ENCODE data around the gene PHACTR1. TPM values are rescaled to one million over a fixed set of nuclear protein-coding genes. Genes with fewer than 3 reads are reported as not detected.

PHACTR1 gene
- total and polyA plus RNA-seq, 8 donors: 0.46 to 17.4 (median 6.4) TPM; not detected in 1

- Histone ChIP-seq H3K9me3 (no peaks in the 10 kb centered on the region), H3K27ac (no peak overlapping the region), H3K36me3 (no peaks in the 10 kb centered on the region), H3K4me1 (no peaks in the 10 kb centered on the region), H3K27me3 (no peaks in the 10 kb centered on the region), H3K4me3 (no peak overlapping the region)
- 55 to 70% (median 61%) methylated on average over 2 of the region's 2 CpGs for WGBS, 5 donors
- no peak for TF ChIP-seq POLR2AphosphoS5 (IDR thresholded peaks at IDR 0.05)
- TF ChIP-seq EP300 (IDR thresholded peaks at IDR 0.05): no peak
- no peak for TF ChIP-seq POLR2A (IDR thresholded peaks at IDR 0.05)
- DNase-seq: no peak
- intact Hi-C loops (cut with DNase I; ENCODE audit: low total_unique reads): no loop called here
These were observed 288.0 kb downstream of the PHACTR1 start for GRCh38 chr6:13004601-13005000.

DNA sequence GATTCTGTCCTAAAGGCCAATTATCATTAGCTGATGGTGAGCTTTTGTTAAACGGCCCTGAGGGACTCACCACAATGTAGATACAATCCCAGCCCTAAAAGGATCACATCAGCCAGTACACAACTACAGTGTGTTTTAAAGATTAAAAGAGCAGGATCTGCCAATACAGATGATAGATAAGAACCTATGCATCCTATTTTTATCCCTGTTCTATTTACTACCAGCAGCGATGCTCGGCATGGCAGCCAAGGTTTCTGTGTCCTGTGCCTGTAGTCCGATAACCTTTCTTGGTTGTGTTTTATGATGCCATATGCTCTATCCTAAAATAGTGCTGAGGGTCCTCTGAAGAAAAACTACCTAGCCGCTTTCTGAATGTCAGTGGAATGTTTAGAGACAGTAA lies 289.4 kb downstream of the PHACTR1 start:
- Histone ChIP-seq H3K36me3 (no peaks in the 10 kb centered on the region), H3K9me3 (no peaks in the 10 kb centered on the region), H3K4me1 (no peaks in the 10 kb centered on the region), H3K27me3 (no peaks in the 10 kb centered on the region), H3K27ac (no peak overlapping the region), H3K4me3 (no peak overlapping the region)
- WGBS, 5 donors: 68 to 90% (median 77%) methylated on average over 5 of the region's 5 CpGs
- intact Hi-C loops (cut with DNase I; ENCODE audit: low total_unique reads): no loop called here
- no peak for DNase-seq
- TF ChIP-seq, protein P1, sequence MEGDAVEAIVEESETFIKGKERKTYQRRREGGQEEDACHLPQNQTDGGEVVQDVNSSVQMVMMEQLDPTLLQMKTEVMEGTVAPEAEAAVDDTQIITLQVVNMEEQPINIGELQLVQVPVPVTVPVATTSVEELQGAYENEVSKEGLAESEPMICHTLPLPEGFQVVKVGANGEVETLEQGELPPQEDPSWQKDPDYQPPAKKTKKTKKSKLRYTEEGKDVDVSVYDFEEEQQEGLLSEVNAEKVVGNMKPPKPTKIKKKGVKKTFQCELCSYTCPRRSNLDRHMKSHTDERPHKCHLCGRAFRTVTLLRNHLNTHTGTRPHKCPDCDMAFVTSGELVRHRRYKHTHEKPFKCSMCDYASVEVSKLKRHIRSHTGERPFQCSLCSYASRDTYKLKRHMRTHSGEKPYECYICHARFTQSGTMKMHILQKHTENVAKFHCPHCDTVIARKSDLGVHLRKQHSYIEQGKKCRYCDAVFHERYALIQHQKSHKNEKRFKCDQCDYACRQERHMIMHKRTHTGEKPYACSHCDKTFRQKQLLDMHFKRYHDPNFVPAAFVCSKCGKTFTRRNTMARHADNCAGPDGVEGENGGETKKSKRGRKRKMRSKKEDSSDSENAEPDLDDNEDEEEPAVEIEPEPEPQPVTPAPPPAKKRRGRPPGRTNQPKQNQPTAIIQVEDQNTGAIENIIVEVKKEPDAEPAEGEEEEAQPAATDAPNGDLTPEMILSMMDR (IDR thresholded peaks at IDR 0.05): no peak
- no peak for TF ChIP-seq EP300 (IDR thresholded peaks at IDR 0.05)
- no peak for TF ChIP-seq POLR2AphosphoS5 (IDR thresholded peaks at IDR 0.05)
- no peak for TF ChIP-seq POLR2A (IDR thresholded peaks at IDR 0.05)

DNA sequence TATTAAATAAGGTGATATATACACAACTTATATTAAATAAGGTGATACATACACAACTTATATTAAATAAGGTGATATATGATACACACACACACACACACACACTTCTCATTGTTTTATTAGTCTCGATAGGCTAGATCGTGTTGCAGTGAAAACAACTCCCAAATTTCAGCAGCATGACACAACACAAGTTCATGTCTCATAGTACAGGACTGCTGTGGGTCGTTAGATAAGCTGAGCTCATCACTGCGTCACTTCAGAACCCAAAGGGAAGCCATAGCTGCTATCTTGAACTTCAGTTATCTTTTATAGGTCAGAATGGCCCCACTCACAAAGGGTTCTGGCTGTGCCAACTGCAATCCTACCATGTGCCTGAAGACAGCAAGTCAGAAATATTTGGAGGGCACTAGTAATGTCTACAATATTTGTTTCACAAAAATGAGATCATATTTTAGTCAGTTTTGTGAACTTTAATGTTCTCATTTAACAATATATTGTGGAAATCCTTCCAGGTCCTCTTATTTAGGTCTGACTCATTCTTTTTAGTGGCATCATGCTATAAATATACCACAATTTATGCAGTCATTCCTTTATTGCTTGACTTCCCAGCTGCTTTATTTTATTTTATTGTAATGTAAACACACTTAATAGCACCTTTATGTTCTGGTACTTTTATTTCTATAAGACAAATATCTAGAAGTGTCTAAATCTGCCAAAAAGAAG lies 290.2 kb downstream of the PHACTR1 start:
- H3K36me3 ChIP-seq: no peaks in the 10 kb centered on the region
- H3K9me3 ChIP-seq: no peaks in the 10 kb centered on the region
- intact Hi-C loops (cut with DNase I; ENCODE audit: low total_unique reads): no loop called here
- no peak overlapping the region for H3K4me3 ChIP-seq
- H3K27me3 ChIP-seq: peaks cover 0 to under 1% (median 0%) of the 10 kb centered on the region in 3 donors
- 69 to 91% (median 83%) methylated on average over 4 of the region's 4 CpGs for WGBS, 5 donors
- peaks cover 0 to 6% (median 1%) of the 10 kb centered on the region in 4 donors for H3K4me1 ChIP-seq
- no peak overlapping the region for H3K27ac ChIP-seq
- TF ChIP-seq, protein P1 (IDR thresholded peaks at IDR 0.05): no peak
- TF ChIP-seq EP300 (IDR thresholded peaks at IDR 0.05) (no peak), POLR2AphosphoS5 (IDR thresholded peaks at IDR 0.05) (no peak), POLR2A (IDR thresholded peaks at IDR 0.05) (no peak)
- no peak for DNase-seq

DNA sequence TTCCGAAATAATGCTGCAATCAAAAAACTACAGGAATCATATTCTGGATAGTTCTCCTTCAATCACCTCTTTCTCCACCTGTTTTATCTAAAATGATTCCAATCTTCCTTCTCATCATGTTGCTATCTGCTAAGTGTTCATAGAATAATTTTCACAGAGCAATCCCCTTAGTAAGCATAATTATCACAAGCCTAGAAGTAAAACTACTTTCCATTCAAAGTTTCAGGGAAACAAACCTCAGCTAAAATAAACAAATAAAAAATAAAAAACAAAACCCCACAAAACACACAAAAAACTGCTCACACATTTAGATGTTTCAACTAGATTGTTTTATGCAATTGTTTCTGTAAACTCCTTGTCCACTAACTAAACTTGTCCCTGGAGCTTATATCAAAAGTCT lies 291.2 kb downstream of the PHACTR1 start:
- intact Hi-C loops (cut with DNase I; ENCODE audit: low total_unique reads): no loop called here
- Histone ChIP-seq H3K36me3 (no peaks in the 10 kb centered on the region), H3K27me3 (peaks cover 0 to 10% (median 3%) of the 10 kb centered on the region in 3 donors), H3K4me3 (no peak overlapping the region), H3K27ac (no peak overlapping the region), H3K9me3 (no peaks in the 10 kb centered on the region), H3K4me1 (peaks cover 4 to 14% (median 8%) of the 10 kb centered on the region in 4 donors)
- TF ChIP-seq EP300 (IDR thresholded peaks at IDR 0.05) (no peak), POLR2AphosphoS5 (IDR thresholded peaks at IDR 0.05) (no peak), POLR2A (IDR thresholded peaks at IDR 0.05) (no peak)
- TF ChIP-seq, protein P1 (IDR thresholded peaks at IDR 0.05): no peak
- DNase-seq: no peak
- WGBS, 5 donors: 86 to 97% (median 89%) methylated on average over 1 of the region's 1 CpG

GRCh38 chr6:13009031-13009430 lies 292.5 kb downstream of the PHACTR1 start:
- Histone ChIP-seq H3K4me3 (no peak overlapping the region), H3K4me1 (peaks cover 15 to 25% (median 21%) of the 10 kb centered on the region in 4 donors), H3K9me3 (no peaks in the 10 kb centered on the region), H3K27me3 (peaks cover 0 to 23% (median 16%) of the 10 kb centered on the region in 3 donors), H3K36me3 (no peaks in the 10 kb centered on the region), H3K27ac (no peak overlapping the region)
- DNase-seq: no peak
- intact Hi-C loops (cut with DNase I; ENCODE audit: low total_unique reads): no loop called here
- 89 to 92% (median 89%) methylated on average over 3 of the region's 3 CpGs for WGBS, 5 donors
- TF ChIP-seq POLR2AphosphoS5 (IDR thresholded peaks at IDR 0.05) (no peak), POLR2A (IDR thresholded peaks at IDR 0.05) (no peak), EP300 (IDR thresholded peaks at IDR 0.05) (no peak)
- TF ChIP-seq, protein P1 (IDR thresholded peaks at IDR 0.05): no peak

Data from stomach (tissue), 9 donors.